Measurements from ENCODE around the gene HMX1. TPM values are rescaled to one million over a fixed set of nuclear protein-coding genes. Genes with fewer than 3 reads are reported as not detected.

Gene HMX1
- total and polyA plus RNA-seq, 3 experiments from 2014 or later: not detected

DNA sequence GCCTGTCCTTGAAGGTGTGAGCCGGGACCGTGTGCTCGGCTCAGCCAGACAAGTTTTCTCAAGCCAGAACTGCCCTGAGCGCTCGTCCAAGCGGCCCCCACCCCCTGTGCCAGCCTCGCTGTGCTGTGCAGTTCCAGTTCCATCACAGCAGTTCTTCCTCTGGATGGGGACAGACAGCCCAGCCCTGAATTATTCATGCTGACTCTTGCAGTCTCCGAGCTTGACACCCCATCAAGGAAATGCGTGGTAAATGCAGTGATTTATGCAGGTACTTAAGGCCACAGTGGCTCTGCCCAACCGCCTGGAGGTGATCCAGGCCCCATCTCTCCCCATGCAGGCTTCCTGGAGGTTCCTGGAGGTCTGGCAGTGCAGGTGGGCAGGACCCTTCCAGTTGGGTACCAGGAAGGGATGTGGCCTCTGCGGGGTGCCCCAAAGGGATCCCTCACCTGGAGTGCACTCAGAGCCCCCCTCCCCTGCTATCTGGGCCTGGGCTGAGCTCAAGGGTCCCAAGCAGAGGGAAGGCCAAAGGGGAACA lies 44.8 kb upstream of the HMX1 start:
- no peak overlapping the region for H3K4me3 Mint-ChIP-seq
- no peak overlapping the region for H3K27ac Mint-ChIP-seq
- CTCF ChIA-PET: no interaction called here
- H3K27ac ChIP-seq (ENCODE audit: low read depth, low read length): no peak overlapping the region
- no peaks in the 10 kb centered on the region for H3K9me3 ChIP-seq (ENCODE audit: low read length)
- H3K27me3 Mint-ChIP-seq: peaks cover 3 to 8% of the 10 kb centered on the region in 2 donors
- H3K9me3 Mint-ChIP-seq: peaks cover 0 to 2% (median 0%) of the 10 kb centered on the region in 5 donors
- no peaks in the 10 kb centered on the region for H3K36me3 ChIP-seq (ENCODE audit: insufficient read depth, low read length)
- H3K4me1 Mint-ChIP-seq: no peaks in the 10 kb centered on the region
- H3K27me3 ChIP-seq (ENCODE audit: insufficient read depth, low read length, poor library complexity, severe bottlenecking): no peaks in the 10 kb centered on the region
- no peak overlapping the region for H3K4me3 ChIP-seq (ENCODE audit: low read length)
- POLR2A ChIA-PET: no interaction called here
- no peaks in the 10 kb centered on the region for H3K36me3 Mint-ChIP-seq
- DNase-seq: no peak
- H3K4me1 ChIP-seq (ENCODE audit: insufficient read depth, low read length): peaks cover 3% of the 10 kb centered on the region

DNA sequence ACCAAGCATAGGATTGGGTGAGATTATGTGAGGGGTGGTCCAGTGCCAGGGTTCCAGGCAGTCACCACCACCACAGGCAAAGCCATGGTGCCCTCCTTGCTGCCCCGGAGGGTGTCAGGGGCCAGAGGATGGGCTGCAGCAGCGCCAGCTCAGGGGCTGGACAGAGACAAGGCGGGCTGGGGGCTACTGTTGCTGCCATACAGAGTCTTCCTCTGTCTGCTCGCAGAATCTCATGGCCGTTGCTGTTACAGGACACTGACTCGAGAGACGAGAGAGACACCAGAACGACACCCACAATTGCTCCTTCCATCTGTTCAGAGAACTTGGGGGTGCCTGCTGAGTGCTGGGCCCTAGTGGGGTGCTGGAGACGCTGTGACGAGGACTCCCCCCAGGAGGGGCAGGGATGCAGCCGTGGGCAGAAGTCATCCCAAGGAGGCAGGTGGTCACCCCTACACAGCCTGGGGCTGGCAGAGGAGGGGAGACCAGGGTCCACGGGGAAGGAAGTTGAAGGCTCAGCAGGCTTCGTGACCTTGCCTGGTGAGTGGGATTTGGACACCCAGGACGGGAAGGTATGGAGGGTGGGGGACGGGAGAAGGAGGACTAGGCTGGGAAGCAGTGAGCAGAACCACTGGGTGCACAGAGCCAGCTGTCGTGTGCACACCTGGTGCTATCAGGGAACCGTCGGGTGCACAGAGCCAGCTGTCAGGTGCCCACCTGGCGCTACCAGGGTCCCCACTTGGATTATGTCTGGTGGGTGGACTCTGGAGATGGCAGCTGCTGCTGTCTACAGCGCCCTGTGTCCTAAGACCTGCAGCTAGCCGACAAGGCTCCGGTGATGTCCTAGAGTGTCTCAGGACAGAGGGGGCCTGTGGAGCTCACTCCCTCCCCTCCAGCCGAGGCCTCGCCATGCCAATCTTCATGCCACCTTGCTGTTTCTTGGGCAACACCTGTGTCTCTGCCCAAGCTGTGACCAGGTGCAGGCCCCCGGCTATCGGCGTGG lies 43.9 kb upstream of the HMX1 start:
- Mint-ChIP-seq H3K27ac (no peak overlapping the region), H3K4me1 (no peaks in the 10 kb centered on the region), H3K9me3 (peaks cover 0 to 2% (median 0%) of the 10 kb centered on the region in 5 donors), H3K27me3 (peaks cover 3% of the 10 kb centered on the region in 2 donors), H3K36me3 (no peaks in the 10 kb centered on the region), H3K4me3 (no peak overlapping the region)
- Histone ChIP-seq H3K9me3 (ENCODE audit: low read length) (no peaks in the 10 kb centered on the region), H3K36me3 (ENCODE audit: insufficient read depth, low read length) (no peaks in the 10 kb centered on the region), H3K4me1 (ENCODE audit: insufficient read depth, low read length) (peaks cover 3% of the 10 kb centered on the region), H3K27me3 (ENCODE audit: insufficient read depth, low read length, poor library complexity, severe bottlenecking) (no peaks in the 10 kb centered on the region), H3K27ac (ENCODE audit: low read depth, low read length) (no peak overlapping the region), H3K4me3 (ENCODE audit: low read length) (no peak overlapping the region)
- peak in 1 of 5 donors; percentile 40 for DNase-seq
- ChIA-PET CTCF (no interaction called here), POLR2A (no interaction called here)

DNA sequence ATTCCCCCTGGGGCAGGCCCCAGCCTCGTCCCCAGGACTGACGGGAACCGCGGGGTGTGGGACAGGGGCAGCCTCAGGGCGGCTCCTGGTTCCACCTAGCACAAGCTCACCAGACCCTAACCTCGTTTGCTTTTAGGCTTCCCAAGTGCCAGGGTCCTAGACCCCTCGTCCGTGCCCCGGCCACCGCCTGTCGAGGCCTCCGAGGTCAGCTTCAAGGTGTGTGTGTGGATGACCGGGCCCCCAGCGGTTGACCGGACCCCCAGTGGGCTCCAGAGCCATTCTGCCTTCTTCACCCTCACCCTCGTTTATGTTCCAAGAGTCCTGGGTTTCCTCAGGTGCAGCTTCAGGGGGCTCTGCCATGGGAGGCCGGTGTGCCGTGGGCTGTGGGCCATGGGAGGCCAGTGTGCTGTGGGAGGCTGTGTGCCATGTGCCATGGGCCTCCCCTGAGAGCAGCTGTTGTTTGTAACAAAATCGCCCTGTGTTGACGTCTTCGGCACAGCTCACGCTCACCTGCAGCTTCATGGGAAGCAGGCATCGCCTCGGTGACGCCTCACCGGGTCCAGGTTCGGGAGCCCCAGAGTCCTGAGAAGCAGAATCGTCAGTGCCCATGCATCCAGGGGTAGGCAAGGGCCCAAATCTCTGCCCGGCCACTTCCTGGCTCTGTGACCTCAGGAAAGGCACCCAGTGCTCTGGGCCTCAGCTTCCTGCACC lies 43.0 kb upstream of the HMX1 start:
- Mint-ChIP-seq H3K4me3 (no peak overlapping the region), H3K4me1 (no peaks in the 10 kb centered on the region), H3K27ac (no peak overlapping the region), H3K27me3 (peaks cover 0 to 3% of the 10 kb centered on the region in 2 donors), H3K9me3 (peaks cover 0 to 3% (median 0%) of the 10 kb centered on the region in 5 donors), H3K36me3 (no peaks in the 10 kb centered on the region)
- H3K27me3 ChIP-seq (ENCODE audit: insufficient read depth, low read length, poor library complexity, severe bottlenecking): no peaks in the 10 kb centered on the region
- H3K4me3 ChIP-seq (ENCODE audit: low read length): no peak overlapping the region
- CTCF ChIA-PET: no interaction called here
- POLR2A ChIA-PET: no interaction called here
- H3K9me3 ChIP-seq (ENCODE audit: low read length): no peaks in the 10 kb centered on the region
- no peak for DNase-seq
- no peaks in the 10 kb centered on the region for H3K36me3 ChIP-seq (ENCODE audit: insufficient read depth, low read length)
- peaks cover 3% of the 10 kb centered on the region for H3K4me1 ChIP-seq (ENCODE audit: insufficient read depth, low read length)
- H3K27ac ChIP-seq (ENCODE audit: low read depth, low read length): no peak overlapping the region

DNA sequence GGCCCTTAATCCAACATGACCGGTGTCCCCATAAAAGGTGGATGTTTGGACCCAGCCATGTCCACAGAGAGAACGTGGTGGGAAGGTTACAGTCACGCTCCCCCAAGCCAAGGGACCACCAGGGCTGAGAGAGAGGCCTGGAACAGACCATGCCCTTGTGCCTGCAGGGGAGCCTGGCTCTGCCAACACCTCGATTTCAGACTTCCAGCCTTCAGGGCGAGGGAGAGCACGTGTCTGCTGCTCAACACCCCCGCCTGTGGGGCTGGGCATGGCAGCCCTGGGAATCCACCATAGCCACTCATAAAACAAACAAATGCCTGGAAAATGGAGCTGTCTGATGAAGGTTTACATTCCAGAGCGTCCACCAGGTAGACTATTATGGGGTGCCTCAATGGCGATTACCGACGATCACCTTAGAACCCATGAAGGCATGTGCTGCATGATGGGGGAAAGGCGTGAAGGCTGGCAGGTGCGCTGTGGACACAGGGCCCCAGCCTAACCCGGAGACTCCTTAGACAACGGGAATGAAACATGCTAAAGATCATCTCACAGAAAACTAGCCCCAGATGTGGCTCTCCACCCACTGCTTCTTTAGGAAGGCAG lies 42.3 kb upstream of the HMX1 start:
- CTCF ChIA-PET: no interaction called here
- H3K4me1 Mint-ChIP-seq: no peaks in the 10 kb centered on the region

DNA sequence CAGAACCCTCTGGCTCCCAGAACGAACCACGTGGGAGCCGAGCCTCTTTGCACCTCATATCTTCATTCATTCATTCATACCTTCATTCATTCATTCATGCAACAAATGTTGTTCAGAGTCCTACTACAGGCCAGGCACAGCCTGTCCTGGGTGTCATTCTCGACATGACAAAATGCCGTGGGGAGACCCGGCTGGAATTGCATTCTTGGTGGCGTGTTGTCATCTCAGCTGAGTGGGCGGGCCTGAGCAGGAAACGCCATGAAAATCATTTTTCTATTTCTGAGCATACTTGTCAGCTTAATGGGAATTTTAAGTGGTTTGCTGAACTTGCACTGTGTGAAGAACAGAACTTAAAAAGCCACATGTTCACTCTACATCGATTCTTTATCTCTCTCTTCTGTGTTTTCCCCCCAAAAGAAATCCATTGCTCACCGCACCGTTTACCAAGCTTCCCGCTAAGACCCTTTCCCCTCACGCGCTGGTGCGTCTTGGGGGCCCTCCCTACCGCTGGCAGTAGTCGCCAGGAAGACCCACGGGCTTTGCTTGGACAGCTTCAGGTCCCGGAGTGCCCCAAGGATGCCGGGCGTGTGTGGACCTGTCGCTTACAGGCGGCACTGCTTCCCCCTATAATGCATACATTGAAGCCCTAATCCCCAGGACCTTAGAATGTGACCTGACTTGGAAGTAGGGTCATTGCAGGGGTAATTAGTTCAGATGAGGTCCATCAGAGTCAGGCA lies 41.6 kb upstream of the HMX1 start:
- ChIA-PET POLR2A (no interaction called here), CTCF (no interaction called here)
- H3K36me3 Mint-ChIP-seq: no peaks in the 10 kb centered on the region
- no peaks in the 10 kb centered on the region for H3K27me3 Mint-ChIP-seq
- H3K27me3 ChIP-seq (ENCODE audit: insufficient read depth, low read length, poor library complexity, severe bottlenecking): no peaks in the 10 kb centered on the region
- peaks cover 0 to 3% (median 0%) of the 10 kb centered on the region in 5 donors for H3K9me3 Mint-ChIP-seq
- no peaks in the 10 kb centered on the region for H3K4me1 Mint-ChIP-seq
- H3K27ac ChIP-seq (ENCODE audit: low read depth, low read length): no peak overlapping the region
- H3K36me3 ChIP-seq (ENCODE audit: insufficient read depth, low read length): no peaks in the 10 kb centered on the region
- no peak overlapping the region for H3K4me3 Mint-ChIP-seq
- H3K27ac Mint-ChIP-seq: peak overlapping the region in 1 of 8 donors; percentile 87
- H3K4me1 ChIP-seq (ENCODE audit: insufficient read depth, low read length): peaks cover 1% of the 10 kb centered on the region
- no peak overlapping the region for H3K4me3 ChIP-seq (ENCODE audit: low read length)
- H3K9me3 ChIP-seq (ENCODE audit: low read length): no peaks in the 10 kb centered on the region
- DNase-seq: no peak

More for the DNA sequence above, 42.3 kb upstream of the HMX1 start:
- H3K36me3 Mint-ChIP-seq: no peaks in the 10 kb centered on the region
- peaks cover 3% of the 10 kb centered on the region for H3K4me1 ChIP-seq (ENCODE audit: insufficient read depth, low read length)
- no peaks in the 10 kb centered on the region for H3K9me3 ChIP-seq (ENCODE audit: low read length)
- H3K36me3 ChIP-seq (ENCODE audit: insufficient read depth, low read length): no peaks in the 10 kb centered on the region
- DNase-seq: no peak
- peak overlapping the region in 1 of 8 donors; percentile 65 for H3K27ac Mint-ChIP-seq
- POLR2A ChIA-PET: no interaction called here
- H3K27me3 Mint-ChIP-seq: no peaks in the 10 kb centered on the region
- peaks cover 0 to 3% (median 0%) of the 10 kb centered on the region in 5 donors for H3K9me3 Mint-ChIP-seq
- no peaks in the 10 kb centered on the region for H3K27me3 ChIP-seq (ENCODE audit: insufficient read depth, low read length, poor library complexity, severe bottlenecking)
- H3K4me3 Mint-ChIP-seq: no peak overlapping the region
- no peak overlapping the region for H3K4me3 ChIP-seq (ENCODE audit: low read length)
- no peak overlapping the region for H3K27ac ChIP-seq (ENCODE audit: low read depth, low read length)

DNA sequence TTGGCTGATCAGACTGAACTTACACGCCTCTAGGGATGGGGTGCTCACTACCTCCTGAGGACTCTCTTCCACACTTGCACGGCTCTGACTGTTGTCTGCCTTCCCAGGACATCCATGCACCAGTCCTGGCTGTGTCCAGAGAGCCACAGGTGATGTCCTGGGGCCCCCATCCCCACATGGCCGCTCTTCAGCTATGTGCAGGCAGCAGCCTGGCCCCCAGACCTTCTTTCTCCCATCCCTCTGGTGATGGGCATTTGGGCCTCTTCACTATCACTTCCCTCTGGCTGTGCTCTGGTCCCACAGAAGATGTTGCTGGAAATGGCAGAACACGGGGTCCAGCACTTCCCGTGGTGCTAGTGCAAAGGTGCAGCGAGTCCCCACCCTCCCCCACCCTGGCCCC lies 40.9 kb upstream of the HMX1 start:
- H3K36me3 ChIP-seq (ENCODE audit: insufficient read depth, low read length): no peaks in the 10 kb centered on the region
- H3K27me3 Mint-ChIP-seq: no peaks in the 10 kb centered on the region
- ChIA-PET POLR2A (no interaction called here), CTCF (no interaction called here)
- H3K4me1 ChIP-seq (ENCODE audit: insufficient read depth, low read length): no peaks in the 10 kb centered on the region
- no peak overlapping the region for H3K27ac ChIP-seq (ENCODE audit: low read depth, low read length)
- no peaks in the 10 kb centered on the region for H3K36me3 Mint-ChIP-seq
- no peak overlapping the region for H3K4me3 Mint-ChIP-seq
- no peaks in the 10 kb centered on the region for H3K27me3 ChIP-seq (ENCODE audit: insufficient read depth, low read length, poor library complexity, severe bottlenecking)
- H3K4me1 Mint-ChIP-seq: no peaks in the 10 kb centered on the region
- DNase-seq: no peak
- H3K9me3 Mint-ChIP-seq: peaks cover 0 to 3% (median 0%) of the 10 kb centered on the region in 5 donors
- no peak overlapping the region for H3K4me3 ChIP-seq (ENCODE audit: low read length)
- no peak overlapping the region for H3K27ac Mint-ChIP-seq
- no peaks in the 10 kb centered on the region for H3K9me3 ChIP-seq (ENCODE audit: low read length)

DNA sequence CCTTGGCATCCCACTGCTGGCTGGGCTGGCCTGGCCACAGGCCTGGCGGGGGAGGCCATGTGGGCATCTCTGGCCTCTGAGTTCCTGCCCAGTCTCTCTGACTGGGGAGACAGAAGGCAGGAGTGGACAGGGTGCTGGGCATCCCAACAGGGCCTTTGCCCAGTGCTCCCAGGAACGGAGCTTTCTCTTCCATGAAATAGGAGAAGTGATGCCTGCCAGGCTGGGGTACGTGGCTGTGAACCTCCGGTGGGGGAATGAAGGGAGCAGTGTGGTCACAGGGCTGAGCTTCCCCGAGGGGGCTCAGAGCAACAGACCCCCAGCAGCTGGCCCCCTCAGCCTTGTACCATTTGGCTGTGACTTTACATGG lies 40.4 kb upstream of the HMX1 start:
- POLR2A ChIA-PET: no interaction called here
- Histone ChIP-seq H3K27ac (ENCODE audit: low read depth, low read length) (no peak overlapping the region), H3K36me3 (ENCODE audit: insufficient read depth, low read length) (no peaks in the 10 kb centered on the region), H3K4me1 (ENCODE audit: insufficient read depth, low read length) (no peaks in the 10 kb centered on the region), H3K27me3 (ENCODE audit: insufficient read depth, low read length, poor library complexity, severe bottlenecking) (no peaks in the 10 kb centered on the region), H3K9me3 (ENCODE audit: low read length) (no peaks in the 10 kb centered on the region), H3K4me3 (ENCODE audit: low read length) (no peak overlapping the region)
- DNase-seq: no peak
- Mint-ChIP-seq H3K9me3 (peaks cover 0 to 3% (median 0%) of the 10 kb centered on the region in 5 donors), H3K27me3 (no peaks in the 10 kb centered on the region), H3K4me1 (no peaks in the 10 kb centered on the region), H3K4me3 (no peak overlapping the region), H3K27ac (no peak overlapping the region), H3K36me3 (no peaks in the 10 kb centered on the region)
- CTCF ChIA-PET: no interaction called here

Measured in CD8-positive, alpha-beta memory T cell (primary cell).